ENCODE results near the gene KLHDC7B.

GRCh38 chr22:50524676-50525103 lies 21.0 kb upstream of the KLHDC7B start:
- TF ChIP-seq ELF3 (CRISPR knock-in tag; IDR thresholded peaks at IDR 0.05): no peak
- TF ChIP-seq, protein P1, sequence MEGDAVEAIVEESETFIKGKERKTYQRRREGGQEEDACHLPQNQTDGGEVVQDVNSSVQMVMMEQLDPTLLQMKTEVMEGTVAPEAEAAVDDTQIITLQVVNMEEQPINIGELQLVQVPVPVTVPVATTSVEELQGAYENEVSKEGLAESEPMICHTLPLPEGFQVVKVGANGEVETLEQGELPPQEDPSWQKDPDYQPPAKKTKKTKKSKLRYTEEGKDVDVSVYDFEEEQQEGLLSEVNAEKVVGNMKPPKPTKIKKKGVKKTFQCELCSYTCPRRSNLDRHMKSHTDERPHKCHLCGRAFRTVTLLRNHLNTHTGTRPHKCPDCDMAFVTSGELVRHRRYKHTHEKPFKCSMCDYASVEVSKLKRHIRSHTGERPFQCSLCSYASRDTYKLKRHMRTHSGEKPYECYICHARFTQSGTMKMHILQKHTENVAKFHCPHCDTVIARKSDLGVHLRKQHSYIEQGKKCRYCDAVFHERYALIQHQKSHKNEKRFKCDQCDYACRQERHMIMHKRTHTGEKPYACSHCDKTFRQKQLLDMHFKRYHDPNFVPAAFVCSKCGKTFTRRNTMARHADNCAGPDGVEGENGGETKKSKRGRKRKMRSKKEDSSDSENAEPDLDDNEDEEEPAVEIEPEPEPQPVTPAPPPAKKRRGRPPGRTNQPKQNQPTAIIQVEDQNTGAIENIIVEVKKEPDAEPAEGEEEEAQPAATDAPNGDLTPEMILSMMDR (CRISPR knock-in tag; IDR thresholded peaks at IDR 0.05): no peak
- TF ChIP-seq ZNF512B (CRISPR knock-in tag; IDR thresholded peaks at IDR 0.05; ENCODE audit: borderline replicate concordance): no peak
